Measurements from ENCODE around the gene TECR. TPM values are rescaled to one million over a fixed set of nuclear protein-coding genes. Genes with fewer than 3 reads are reported as not detected.

The TECR gene
- total RNA-seq, 1 experiment from 2014 or later = 232 TPM

GRCh38 chr19:14487370-14488125 is 41.8 kb upstream of the TECR start:
- BruUV-seq (replicated peaks) = no TSS peak
- H3K27ac ChIP-seq (ENCODE audit: low read depth, low read length) = no peak overlapping the region
- RAD21 ChIA-PET (ENCODE audit: low non-redundant PET in 1 of 2, low total read pairs in 2 of 2, uncharacterized antibody in 2 of 2, unreplicated experiment in 2 of 2) = no interaction called here
- ATAC-seq = no peak
- no peak overlapping the region for H3K9ac ChIP-seq (ENCODE audit: low read length)
- no peak overlapping the region for H3K4me2 ChIP-seq (ENCODE audit: low read length)
- H4K20me1 ChIP-seq (ENCODE audit: insufficient read depth) = no peaks in the 10 kb centered on the region
- POLR2A ChIA-PET = no interaction called here
- H3K9me3 ChIP-seq (ENCODE audit: control insufficient read depth in 1 of 2, insufficient read depth in 1 of 2, low read depth in 1 of 2, low read length in 2 of 2) = no peaks in the 10 kb centered on the region
- H3K4me3 ChIP-seq (replicated peaks in 1 of 2; ENCODE audit: low read depth in 1 of 2, low read length in 2 of 2) = no peak overlapping the region
- H3K36me3 ChIP-seq (ENCODE audit: control insufficient read depth in 1 of 2, insufficient read depth in 2 of 2, low read length in 2 of 2) = peaks cover 3 to 12% of the 10 kb centered on the region in 2 experiments; a peak in 2 of 4 replicates
- CTCF ChIA-PET = interaction anchor here (0.6 to 1.1 kb wide), 5 partner anchors 11 to 832 kb away, joined by 3 to 5 read pairs (median 3); no protein-coding TSS in a partner anchor
- no peak overlapping the region for H2AFZ ChIP-seq (ENCODE audit: low read depth, low read length, poor library complexity, severe bottlenecking)
- DNase-seq (ENCODE audit: low read depth, low spot score) = no peak
- peaks cover 23% of the 10 kb centered on the region; the same call in 1 of the 2 replicates for H3K79me2 ChIP-seq (ENCODE audit: insufficient read depth, low read length)
- no peaks in the 10 kb centered on the region for H3K27me3 ChIP-seq (ENCODE audit: insufficient read depth, low read length)
- no peaks in the 10 kb centered on the region for H3K9me2 ChIP-seq (ENCODE audit: insufficient read depth)
- no peak for TF ChIP-seq POLR2A (IDR thresholded peaks at IDR 0.05; ENCODE audit: borderline replicate concordance, extremely low read depth, insufficient read depth, insufficient read length)
- TF ChIP-seq EZH2phosphoT487 (IDR thresholded peaks at IDR 0.05; ENCODE audit: borderline replicate concordance) = no peak
- TF ChIP-seq CBX3 (IDR thresholded peaks at IDR 0.05; ENCODE audit: low read depth) = no peak
- TF ChIP-seq ELF1 (IDR thresholded peaks at IDR 0.05; ENCODE audit: borderline replicate concordance, low read depth) = no peak
- no peak for TF ChIP-seq ZFX (IDR thresholded peaks at IDR 0.05)
- TF ChIP-seq JUND (IDR thresholded peaks at IDR 0.05) = no peak
- no peak for TF ChIP-seq CTCF (IDR thresholded peaks at IDR 0.05 in 2 of 3, conservative IDR thresholded peaks at IDR 0.05 in 1 of 3; ENCODE audit: borderline replicate concordance in 1 of 3, insufficient read depth in 1 of 3, low read depth in 2 of 3, low read length in 2 of 3)
- TF ChIP-seq, protein P1, sequence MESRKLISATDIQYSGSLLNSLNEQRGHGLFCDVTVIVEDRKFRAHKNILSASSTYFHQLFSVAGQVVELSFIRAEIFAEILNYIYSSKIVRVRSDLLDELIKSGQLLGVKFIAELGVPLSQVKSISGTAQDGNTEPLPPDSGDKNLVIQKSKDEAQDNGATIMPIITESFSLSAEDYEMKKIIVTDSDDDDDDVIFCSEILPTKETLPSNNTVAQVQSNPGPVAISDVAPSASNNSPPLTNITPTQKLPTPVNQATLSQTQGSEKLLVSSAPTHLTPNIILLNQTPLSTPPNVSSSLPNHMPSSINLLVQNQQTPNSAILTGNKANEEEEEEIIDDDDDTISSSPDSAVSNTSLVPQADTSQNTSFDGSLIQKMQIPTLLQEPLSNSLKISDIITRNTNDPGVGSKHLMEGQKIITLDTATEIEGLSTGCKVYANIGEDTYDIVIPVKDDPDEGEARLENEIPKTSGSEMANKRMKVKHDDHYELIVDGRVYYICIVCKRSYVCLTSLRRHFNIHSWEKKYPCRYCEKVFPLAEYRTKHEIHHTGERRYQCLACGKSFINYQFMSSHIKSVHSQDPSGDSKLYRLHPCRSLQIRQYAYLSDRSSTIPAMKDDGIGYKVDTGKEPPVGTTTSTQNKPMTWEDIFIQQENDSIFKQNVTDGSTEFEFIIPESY (IDR thresholded peaks at IDR 0.05; ENCODE audit: extremely low read depth, insufficient replicate concordance, low read length) = no peak
- TF ChIP-seq SIN3A (IDR thresholded peaks at IDR 0.05; ENCODE audit: low read depth) = no peak
- TF ChIP-seq, protein P2, sequence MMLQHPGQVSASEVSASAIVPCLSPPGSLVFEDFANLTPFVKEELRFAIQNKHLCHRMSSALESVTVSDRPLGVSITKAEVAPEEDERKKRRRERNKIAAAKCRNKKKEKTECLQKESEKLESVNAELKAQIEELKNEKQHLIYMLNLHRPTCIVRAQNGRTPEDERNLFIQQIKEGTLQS (IDR thresholded peaks at IDR 0.05) = no peak
- TF ChIP-seq ZNF274 (IDR thresholded peaks at IDR 0.05; ENCODE audit: low read depth, low read length) = no peak
- TF ChIP-seq POLR2AphosphoS5 (IDR thresholded peaks at IDR 0.05; ENCODE audit: low read depth, low read length) = no peak
- TF ChIP-seq CEBPB (IDR thresholded peaks at IDR 0.05; ENCODE audit: low read depth) = no peak
- no peak for TF ChIP-seq YY1 (IDR thresholded peaks at IDR 0.05; ENCODE audit: extremely low read depth, insufficient replicate concordance, low read depth, low read length)
- TF ChIP-seq RAD21 (IDR thresholded peaks at IDR 0.05; ENCODE audit: low read depth) = no peak
- TF ChIP-seq EGR1 (IDR thresholded peaks at IDR 0.05; ENCODE audit: low read depth) = no peak
- TF ChIP-seq SRF (IDR thresholded peaks at IDR 0.05; ENCODE audit: low read depth) = no peak
- H3K4me1 ChIP-seq (ENCODE audit: control insufficient read depth in 1 of 2, insufficient read depth in 2 of 2, low read length in 2 of 2) = peaks cover 0 to 3% of the 10 kb centered on the region in 2 experiments; a peak in 1 of 4 replicates
- intact Hi-C loops (cut with micrococcal nuclease) = loop anchor here (5.0 to 10.0 kb wide), 2 partner anchors 53 to 350 kb away; partner anchors contain the start of genes ASF1B and PKN1
